GM12878 (cell line): ENCODE data around the gene SPATA24. TPM values are rescaled to one million over a fixed set of nuclear protein-coding genes. Genes with fewer than 3 reads are reported as not detected.

Source experiments
- ATAC-seq: fragments of 200-7000 bp; cut with Tn5 transposase; 3 replicates; pipeline ENCODE4 v1.9.1; 2020; ENCODE audit warnings: mild to moderate bottlenecking, moderate library complexity
- BruUV-seq: library from RNA; stranded (reverse); fragments of 400-500 nt; replicated peaks from 2 replicates; lab custom pipeline; 2021; lab: Mats Ljungman, UMichigan
- CTCF ChIA-PET: fragments of 300-600 bp; sonication (Branson Sonifier 250); formaldehyde crosslinking; extraction: SDS; loops from one replicate; lab custom pipeline; 2021; ENCODE audit warnings: inconsistent platforms; lab: Yijun Ruan, JAX
- POLR2A ChIA-PET: fragments of 350-600 bp; formaldehyde crosslinking; extraction: SDS; loops from one replicate; lab custom pipeline; 2021; ENCODE audit warnings: inconsistent platforms; lab: Charles Lee
- RAD21 ChIA-PET: fragments of 300-600 bp; sonication (Branson Sonifier 250); formaldehyde crosslinking; loops from one replicate; lab custom pipeline; 2023; ENCODE audit warnings: antibody characterized with exemption; ENCODE audit not compliant: unreplicated experiment; lab: Charles Lee
- SMC1A ChIA-PET: fragments of 300-600 bp; sonication (Branson Sonifier 250); formaldehyde crosslinking; loops from one replicate; lab custom pipeline; 2023; ENCODE audit not compliant: unreplicated experiment, uncharacterized antibody; lab: Charles Lee
- DNase-seq: peaks from one replicate; pipeline ENCODE4 v3.0.0-alpha.2; 2011; ENCODE audit warnings: low read depth, low spot score
- FAIRE-seq: peaks from 3 replicates; lab custom pipeline; 2011; peaks lifted over from hg19 to GRCh38; lab: Jason Lieb, UNC
- H2AFZ ChIP-seq: 2 replicates; pipeline ENCODE4 v1.6.0; 2011; ENCODE audit warnings: low read depth, low read length, control low read depth; ENCODE audit not compliant: control insufficient read depth
- H3K27ac ChIP-seq: 2 replicates; pipeline ENCODE4 v1.5.1; 2011; ENCODE audit warnings: control low read depth; ENCODE audit not compliant: control insufficient read depth, insufficient read depth
- H3K27me3 ChIP-seq, 2 experiments: replicated peaks in 1 of 2; 2 replicates each; pipeline versions ENCODE4 v1.6.0 to v1.6.1; 2011; ENCODE audit warnings: low read length in 1 of 2; ENCODE audit not compliant: control insufficient read depth in 2 of 2, insufficient read depth in 2 of 2
- H3K36me3 ChIP-seq, 2 experiments: 2 replicates each; pipeline ENCODE4 v1.5.1; 2011; ENCODE audit warnings: low read length in 1 of 2; ENCODE audit not compliant: control insufficient read depth in 2 of 2, insufficient read depth in 2 of 2
- H3K4me1 ChIP-seq: 2 replicates; pipeline ENCODE4 v1.6.1; 2011; ENCODE audit warnings: mild to moderate bottlenecking, low read length, moderate library complexity, mixed read lengths; ENCODE audit not compliant: control insufficient read depth, insufficient read depth
- H3K4me2 ChIP-seq: 2 replicates; pipeline ENCODE4 v1.6.0; 2011; ENCODE audit warnings: control low read depth; ENCODE audit not compliant: control insufficient read depth, insufficient read depth
- H3K4me3 ChIP-seq: fragments of 200-600 bp; sonication (generic); 2 replicates; pipeline ENCODE4 v1.5.1; 2016
- H3K79me2 ChIP-seq: 2 replicates; pipeline ENCODE4 v1.6.0; 2011; ENCODE audit warnings: low read length; ENCODE audit not compliant: control insufficient read depth, insufficient read depth
- H3K9ac ChIP-seq: 2 replicates; pipeline ENCODE4 v1.8.0; 2011; ENCODE audit warnings: low read length, control low read depth, mixed read lengths; ENCODE audit not compliant: control insufficient read depth, insufficient read depth
- H3K9me3 ChIP-seq: replicated peaks from 3 replicates; pipeline ENCODE4 v1.5.1; 2011; ENCODE audit warnings: mild to moderate bottlenecking, low read length; ENCODE audit not compliant: control insufficient read depth, insufficient read depth
- H4K20me1 ChIP-seq: 2 replicates; pipeline ENCODE4 v1.6.0; 2011; ENCODE audit not compliant: control insufficient read depth, insufficient read depth
- ETV6 ChIP-seq, 2 experiments: fragments of 450-650 bp in 1 of 2; IDR thresholded peaks in 1 of 2; conservative IDR thresholded peaks in 1 of 2; 2 replicates each; pipeline ENCODE4 v1.6.1; 2014; ENCODE audit warnings: antibody characterized with exemption in 1 of 2, borderline replicate concordance in 1 of 2, low read depth in 1 of 2, mild to moderate bottlenecking in 1 of 2, moderate library complexity in 1 of 2
- GABPA ChIP-seq: IDR thresholded peaks from 2 replicates; pipeline ENCODE4 v1.6.1; 2014; ENCODE audit warnings: antibody characterized with exemption, low read depth, mild to moderate bottlenecking, inconsistent platforms
- IRF3 ChIP-seq: fragments of 450-650 bp; IDR thresholded peaks from 2 replicates; pipeline ENCODE4 v1.6.1; 2014; ENCODE audit warnings: mild to moderate bottlenecking
- RAD21 ChIP-seq: IDR thresholded peaks from 2 replicates; pipeline ENCODE4 v1.6.1; 2011; ENCODE audit warnings: mild to moderate bottlenecking, low read depth, low read length, moderate library complexity; ENCODE audit not compliant: insufficient read depth
- RAD51 ChIP-seq: fragments of 450-650 bp; IDR thresholded peaks from 2 replicates; pipeline ENCODE4 v1.6.1; 2016; ENCODE audit warnings: moderate library complexity, mild to moderate bottlenecking, inconsistent platforms
- ZNF384 ChIP-seq: IDR thresholded peaks from 2 replicates; pipeline ENCODE4 v1.6.1; 2012; ENCODE audit warnings: low read depth, mild to moderate bottlenecking, low read length, improper control_type of control experiment, borderline replicate concordance
- WGBS: methylation state at CpG from one replicate; pipeline ENCODE4 v1.1.6; 2016; ENCODE audit warnings: low lambda C conversion rate; ENCODE audit not compliant: insufficient replicate concordance, insufficient coverage; ENCODE audit errors: missing lambda C conversion rate; 5-methylcytosine and 5-hydroxymethylcytosine counted together
- in situ Hi-C: fragments of 300-500 bp; cut with MboI; formaldehyde crosslinking; loops from 9 replicates; pipeline ENCODE4 v1.14.3; 2018; ENCODE audit warnings: mixed read lengths
- intact Hi-C: fragments of 100-400 bp; cut with micrococcal nuclease; formaldehyde crosslinking; loops from one replicate; pipeline ENCODE4 v1.14.2; 2022; ENCODE audit not compliant: unreplicated experiment
- polyA plus RNA-seq, 11 experiments: library from polyadenylated mRNA; depleted of rRNA in 4 of 11; unstranded in 6 of 11; stranded (reverse) in 5 of 11; fragments of >200 nt; fragmentation: Nextera tagmentation in 4 of 11; fragmentation: Illumina TruSeq in 1 of 11; extraction: Ambion mirVana in 4 of 11; extraction: Trizol in 1 of 11; gene quantifications; 1 replicate in 1 of 11; 2 replicates in 10 of 11; pipeline versions ENCODE4 v1.2.1 to v1.2.3, GENCODE V29; 2011 to 2016; ENCODE audit warnings: inconsistent platforms in 2 of 11, missing spikeins in 2 of 11, low read depth in 1 of 11
- total RNA-seq, 4 experiments: library from RNA; depleted of rRNA in 3 of 4; stranded (reverse); fragments of >200 nt in 3 of 4; fragmentation: Illumina TruSeq in 1 of 4; extraction: Trizol in 1 of 4; gene quantifications; 2 replicates each; pipeline versions ENCODE4 v1.2.1 to v1.2.3, GENCODE V29; 2013 to 2021
- TF ChIP-seq, protein P1 (sequence below): IDR thresholded peaks from 2 replicates; pipeline ENCODE4 v1.6.1; 2012; ENCODE audit warnings: low read length, inconsistent platforms
- TF ChIP-seq, protein P2 (sequence below), 3 experiments: IDR thresholded peaks in 2 of 3; conservative IDR thresholded peaks in 1 of 3; 2 replicates each; pipeline ENCODE4 v1.5.1; 2011; ENCODE audit warnings: low read depth in 3 of 3, low read length in 3 of 3, mild to moderate bottlenecking in 3 of 3, control low read depth in 2 of 3, moderate library complexity in 2 of 3, inconsistent platforms in 1 of 3, mixed read lengths in 1 of 3; ENCODE audit not compliant: control insufficient read depth in 2 of 3, insufficient read depth in 1 of 3; ENCODE audit errors: extremely low read depth in 1 of 3

Gene SPATA24
- total and polyA plus RNA-seq, 10 of the 15 experiments (the other 5 are each of a cell fraction or from before 2014, with no cell fraction given) = 4.1 to 9.8 (median 7.3) TPM

DNA sequence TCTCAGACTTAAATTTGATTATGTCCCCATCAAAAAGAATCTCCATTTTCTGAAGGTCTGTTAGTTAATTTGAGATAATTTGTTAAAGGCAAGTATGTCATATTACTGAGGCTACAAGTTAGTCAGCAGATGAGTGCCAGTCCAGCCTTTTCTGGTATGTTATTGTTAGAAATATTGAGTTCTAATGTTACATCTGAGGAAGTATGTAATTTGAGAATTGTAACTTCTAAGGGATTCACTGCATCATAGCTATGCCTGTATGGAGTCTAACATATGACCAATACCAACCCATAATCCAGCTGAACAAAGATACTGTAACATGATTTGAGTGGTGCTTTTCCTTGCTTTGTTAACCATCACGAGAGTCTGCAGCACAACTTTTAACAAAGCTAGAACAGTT is 34.7 kb downstream of the SPATA24 start (continued):
- TF ChIP-seq, protein P1, sequence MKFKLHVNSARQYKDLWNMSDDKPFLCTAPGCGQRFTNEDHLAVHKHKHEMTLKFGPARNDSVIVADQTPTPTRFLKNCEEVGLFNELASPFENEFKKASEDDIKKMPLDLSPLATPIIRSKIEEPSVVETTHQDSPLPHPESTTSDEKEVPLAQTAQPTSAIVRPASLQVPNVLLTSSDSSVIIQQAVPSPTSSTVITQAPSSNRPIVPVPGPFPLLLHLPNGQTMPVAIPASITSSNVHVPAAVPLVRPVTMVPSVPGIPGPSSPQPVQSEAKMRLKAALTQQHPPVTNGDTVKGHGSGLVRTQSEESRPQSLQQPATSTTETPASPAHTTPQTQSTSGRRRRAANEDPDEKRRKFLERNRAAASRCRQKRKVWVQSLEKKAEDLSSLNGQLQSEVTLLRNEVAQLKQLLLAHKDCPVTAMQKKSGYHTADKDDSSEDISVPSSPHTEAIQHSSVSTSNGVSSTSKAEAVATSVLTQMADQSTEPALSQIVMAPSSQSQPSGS = no peak
- TF ChIP-seq RAD51 = no peak
- TF ChIP-seq, all 136 proteins: peak for 0

GRCh38 chr5:139368613-139369012 is 35.3 kb downstream of the SPATA24 start:
- no TSS peak for BruUV-seq
- peaks cover 6 to 25% of the 10 kb centered on the region in 2 experiments; a peak in 3 of 4 replicates for H3K36me3 ChIP-seq
- H3K4me3 ChIP-seq = no peak overlapping the region
- intact Hi-C loops (no loop called here), in situ Hi-C loops (no loop called here)
- FAIRE-seq (no peak), DNase-seq (no peak), ATAC-seq (no peak)
- H3K9ac ChIP-seq = no peak overlapping the region
- ChIA-PET CTCF (interaction anchor here (0.9 to 2.8 kb wide), 7 partner anchors 21 to 123 kb away, joined by 3 to 17 read pairs (median 3); partner anchors contain the start of gene MZB1), SMC1A (interaction anchor here (0.5 to 1.9 kb wide), 5 partner anchors 11 to 347 kb away, joined by 4 to 6 read pairs (median 5); no protein-coding TSS in a partner anchor), RAD21 (interaction anchor here (1.0 to 1.4 kb wide), 3 partner anchors 9 to 118 kb away, joined by 3 to 10 read pairs (median 3); no protein-coding TSS in a partner anchor), POLR2A (interaction anchor here (1.2 kb wide), 1 partner anchor 84 kb away, joined by 3 read pairs; no protein-coding TSS in a partner anchor)
- TF ChIP-seq ZNF384 (no peak), ETV6 (conservative IDR thresholded peaks at IDR 0.05 in 1 of 2, IDR thresholded peaks at IDR 0.05 in 1 of 2; ENCODE audit: borderline replicate concordance in 1 of 2, low read depth in 1 of 2) (no peak), RAD21 (0 out of 2 replicates have a peak, but pooled peaks have one; percentile 5), GABPA (no peak), IRF3 (no peak)
- TF ChIP-seq, protein P2, sequence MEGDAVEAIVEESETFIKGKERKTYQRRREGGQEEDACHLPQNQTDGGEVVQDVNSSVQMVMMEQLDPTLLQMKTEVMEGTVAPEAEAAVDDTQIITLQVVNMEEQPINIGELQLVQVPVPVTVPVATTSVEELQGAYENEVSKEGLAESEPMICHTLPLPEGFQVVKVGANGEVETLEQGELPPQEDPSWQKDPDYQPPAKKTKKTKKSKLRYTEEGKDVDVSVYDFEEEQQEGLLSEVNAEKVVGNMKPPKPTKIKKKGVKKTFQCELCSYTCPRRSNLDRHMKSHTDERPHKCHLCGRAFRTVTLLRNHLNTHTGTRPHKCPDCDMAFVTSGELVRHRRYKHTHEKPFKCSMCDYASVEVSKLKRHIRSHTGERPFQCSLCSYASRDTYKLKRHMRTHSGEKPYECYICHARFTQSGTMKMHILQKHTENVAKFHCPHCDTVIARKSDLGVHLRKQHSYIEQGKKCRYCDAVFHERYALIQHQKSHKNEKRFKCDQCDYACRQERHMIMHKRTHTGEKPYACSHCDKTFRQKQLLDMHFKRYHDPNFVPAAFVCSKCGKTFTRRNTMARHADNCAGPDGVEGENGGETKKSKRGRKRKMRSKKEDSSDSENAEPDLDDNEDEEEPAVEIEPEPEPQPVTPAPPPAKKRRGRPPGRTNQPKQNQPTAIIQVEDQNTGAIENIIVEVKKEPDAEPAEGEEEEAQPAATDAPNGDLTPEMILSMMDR (IDR thresholded peaks at IDR 0.05 in 2 of 3, conservative IDR thresholded peaks at IDR 0.05 in 1 of 3; ENCODE audit: control insufficient read depth in 2 of 3, extremely low read depth in 1 of 3, insufficient read depth in 1 of 3, low read depth in 3 of 3, low read length in 3 of 3) = peak in 1 of 3 experiments; percentile 29; a peak in 1 of 6 replicates
- H3K27me3 ChIP-seq = no peaks in the 10 kb centered on the region
- H4K20me1 ChIP-seq = no peaks in the 10 kb centered on the region
- WGBS = 98% methylated on average over 2 of the region's 2 CpGs
- no peak overlapping the region for H2AFZ ChIP-seq
- H3K4me1 ChIP-seq = no peaks in the 10 kb centered on the region
- H3K4me2 ChIP-seq = no peak overlapping the region
- H3K27ac ChIP-seq = no peak overlapping the region
- no peaks in the 10 kb centered on the region for H3K79me2 ChIP-seq
- no peaks in the 10 kb centered on the region for H3K9me3 ChIP-seq
